Calu3 (cell line): ENCODE results near the gene ARFGEF3. TPM values are rescaled to one million over a fixed set of nuclear protein-coding genes. Genes with fewer than 3 reads are reported as not detected.
A peak's percentile ranks its signal among the peaks of the same experiment; 100 is the strongest.

ENCODE experiments used
- BruUV-seq: library from RNA; stranded (reverse); fragments of 400-500 nt; replicated peaks from 2 replicates; lab custom pipeline; 2021; lab: Mats Ljungman, UMichigan
- CTCF ChIA-PET: fragments of 300-600 bp; sonication (Branson Sonifier 250); formaldehyde crosslinking; loops from one replicate; lab custom pipeline; 2022; ENCODE audit warnings: antibody characterized with exemption; lab: Charles Lee
- DNase-seq: peaks from one replicate; pipeline ENCODE4 v3.0.0; 2022
- H3K27ac Mint-ChIP-seq: one replicate; pipeline ENCODE4 v1.8.0; 2022; ENCODE audit warnings: mixed read lengths; ENCODE audit not compliant: unreplicated experiment
- H3K27me3 Mint-ChIP-seq: one replicate; pipeline ENCODE4 v1.8.0; 2022; ENCODE audit warnings: mixed read lengths; ENCODE audit not compliant: unreplicated experiment
- H3K36me3 Mint-ChIP-seq: one replicate; pipeline ENCODE4 v1.8.0; 2022; ENCODE audit warnings: mild to moderate bottlenecking, moderate library complexity, mixed read lengths; ENCODE audit not compliant: insufficient read depth, unreplicated experiment
- H3K4me1 Mint-ChIP-seq: one replicate; pipeline ENCODE4 v1.8.0; 2022; ENCODE audit warnings: mild to moderate bottlenecking, low read depth, mixed read lengths; ENCODE audit not compliant: unreplicated experiment
- H3K4me3 Mint-ChIP-seq: one replicate; pipeline ENCODE4 v1.8.0; 2022; ENCODE audit warnings: mild to moderate bottlenecking, low read depth, moderate library complexity, mixed read lengths; ENCODE audit not compliant: unreplicated experiment
- H3K9me3 Mint-ChIP-seq: one replicate; pipeline ENCODE4 v1.8.0; 2022; ENCODE audit warnings: low read depth, mixed read lengths; ENCODE audit not compliant: unreplicated experiment
- intact Hi-C: fragments of 100-400 bp; cut with micrococcal nuclease; formaldehyde crosslinking; loops from one replicate; pipeline ENCODE4 v1.10.0; 2022; ENCODE audit not compliant: unreplicated experiment
- total RNA-seq: library from RNA; stranded (reverse); gene quantifications from 2 replicates; pipeline ENCODE4 v1.2.3, GENCODE V29; 2022
- TF ChIP-seq, protein P1 (sequence below): fragments of 200-600 bp; IDR thresholded peaks from one replicate; pipeline ENCODE4 v1.8.0; 2022; ENCODE audit warnings: antibody characterized with exemption; ENCODE audit not compliant: unreplicated experiment

Gene ARFGEF3
- total RNA-seq, 1 experiment from 2014 or later = 16.3 TPM

- no peak for DNase-seq
- peaks cover 5% of the 10 kb centered on the region for H3K36me3 Mint-ChIP-seq
- BruUV-seq = no TSS peak
- H3K27me3 Mint-ChIP-seq = no peaks in the 10 kb centered on the region
- peaks cover 15% of the 10 kb centered on the region for H3K4me1 Mint-ChIP-seq
- CTCF ChIA-PET = no interaction called here
- H3K27ac Mint-ChIP-seq = no peak overlapping the region
- TF ChIP-seq, protein P1, sequence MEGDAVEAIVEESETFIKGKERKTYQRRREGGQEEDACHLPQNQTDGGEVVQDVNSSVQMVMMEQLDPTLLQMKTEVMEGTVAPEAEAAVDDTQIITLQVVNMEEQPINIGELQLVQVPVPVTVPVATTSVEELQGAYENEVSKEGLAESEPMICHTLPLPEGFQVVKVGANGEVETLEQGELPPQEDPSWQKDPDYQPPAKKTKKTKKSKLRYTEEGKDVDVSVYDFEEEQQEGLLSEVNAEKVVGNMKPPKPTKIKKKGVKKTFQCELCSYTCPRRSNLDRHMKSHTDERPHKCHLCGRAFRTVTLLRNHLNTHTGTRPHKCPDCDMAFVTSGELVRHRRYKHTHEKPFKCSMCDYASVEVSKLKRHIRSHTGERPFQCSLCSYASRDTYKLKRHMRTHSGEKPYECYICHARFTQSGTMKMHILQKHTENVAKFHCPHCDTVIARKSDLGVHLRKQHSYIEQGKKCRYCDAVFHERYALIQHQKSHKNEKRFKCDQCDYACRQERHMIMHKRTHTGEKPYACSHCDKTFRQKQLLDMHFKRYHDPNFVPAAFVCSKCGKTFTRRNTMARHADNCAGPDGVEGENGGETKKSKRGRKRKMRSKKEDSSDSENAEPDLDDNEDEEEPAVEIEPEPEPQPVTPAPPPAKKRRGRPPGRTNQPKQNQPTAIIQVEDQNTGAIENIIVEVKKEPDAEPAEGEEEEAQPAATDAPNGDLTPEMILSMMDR = no peak
- no peak overlapping the region for H3K4me3 Mint-ChIP-seq
- H3K9me3 Mint-ChIP-seq = no peaks in the 10 kb centered on the region
- intact Hi-C loops = no loop called here
Measured at GRCh38 chr6:138187156-138187555, 25.4 kb downstream of the ARFGEF3 start.

GRCh38 chr6:138188278-138188941, 26.7 kb downstream of the ARFGEF3 start:
- TF ChIP-seq, protein P1 = no peak
- Mint-ChIP-seq H3K9me3 (no peaks in the 10 kb centered on the region), H3K27ac (no peak overlapping the region), H3K4me1 (peaks cover 15% of the 10 kb centered on the region), H3K27me3 (no peaks in the 10 kb centered on the region), H3K36me3 (peaks cover 5% of the 10 kb centered on the region), H3K4me3 (no peak overlapping the region)
- intact Hi-C loops = no loop called here
- CTCF ChIA-PET = no interaction called here
- BruUV-seq = no TSS peak
- peak; percentile 19 for DNase-seq

GRCh38 chr6:138194287-138194686, 32.5 kb downstream of the ARFGEF3 start:
- TF ChIP-seq, protein P1 = no peak
- CTCF ChIA-PET = no interaction called here
- Mint-ChIP-seq H3K4me1 (no peaks in the 10 kb centered on the region), H3K4me3 (no peak overlapping the region), H3K9me3 (no peaks in the 10 kb centered on the region), H3K27me3 (no peaks in the 10 kb centered on the region), H3K27ac (no peak overlapping the region), H3K36me3 (no peaks in the 10 kb centered on the region)
- intact Hi-C loops = no loop called here
- DNase-seq = no peak
- no TSS peak for BruUV-seq

- DNase-seq = no peak
- CTCF ChIA-PET = no interaction called here
- BruUV-seq = no TSS peak
- Mint-ChIP-seq H3K27ac (no peak overlapping the region), H3K27me3 (no peaks in the 10 kb centered on the region), H3K4me3 (no peak overlapping the region), H3K4me1 (no peaks in the 10 kb centered on the region), H3K9me3 (no peaks in the 10 kb centered on the region), H3K36me3 (no peaks in the 10 kb centered on the region)
- TF ChIP-seq, protein P1 = no peak
- intact Hi-C loops = no loop called here
Measured at GRCh38 chr6:138196122-138196738, 34.5 kb downstream of the ARFGEF3 start.
